ENCODE measurements around the gene NRG2.

The NRG2 gene

DNA sequence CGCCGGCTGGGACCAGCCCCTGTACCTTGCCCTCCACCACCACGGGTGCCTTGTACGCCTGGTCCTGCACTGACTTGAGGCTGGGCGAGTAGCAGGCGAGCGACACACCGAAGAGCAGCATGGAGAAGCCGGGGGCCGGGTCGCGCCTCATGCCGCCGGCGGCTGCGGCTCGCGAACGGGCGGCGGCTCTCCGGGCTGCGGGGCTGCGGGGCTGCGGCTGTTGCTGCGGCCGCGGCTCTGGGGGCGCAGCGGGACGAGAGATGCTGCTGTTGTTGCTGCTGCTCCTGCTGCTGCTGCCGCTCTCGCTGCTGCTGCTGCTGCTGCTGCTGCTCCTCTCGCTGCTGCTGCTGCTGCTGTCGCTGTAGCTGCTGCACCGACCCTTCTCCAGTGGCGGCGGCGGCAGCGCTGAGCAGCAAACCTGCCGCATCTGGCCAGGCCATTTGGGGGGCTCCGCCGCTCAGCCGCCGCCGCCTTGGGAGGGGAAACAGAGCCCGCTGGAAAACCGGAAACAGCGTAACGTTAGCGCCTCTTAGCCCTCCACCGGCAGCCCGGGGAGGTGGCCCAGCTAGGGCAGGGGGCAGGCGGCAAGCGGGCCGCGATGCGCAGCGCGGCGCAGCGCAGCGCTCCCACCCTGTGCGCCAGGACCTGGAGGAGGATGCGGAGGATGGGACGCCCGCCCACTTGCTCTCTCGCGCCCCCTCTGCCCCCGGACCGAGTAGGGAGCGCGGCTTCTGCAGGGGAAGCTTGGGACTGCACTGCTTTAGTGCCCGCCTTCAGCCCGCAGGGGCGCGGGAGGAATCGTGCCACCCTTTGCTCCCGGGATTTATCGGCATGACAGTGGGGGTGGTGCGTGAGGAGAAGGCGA is at the start of gene NRG2:
Gene NRG2 (minus strand): TSS at position 657 of the 865 bp plus-strand sequence.
- DNase-seq (ENCODE audit: low spot score), result peak; percentile 89

DNA sequence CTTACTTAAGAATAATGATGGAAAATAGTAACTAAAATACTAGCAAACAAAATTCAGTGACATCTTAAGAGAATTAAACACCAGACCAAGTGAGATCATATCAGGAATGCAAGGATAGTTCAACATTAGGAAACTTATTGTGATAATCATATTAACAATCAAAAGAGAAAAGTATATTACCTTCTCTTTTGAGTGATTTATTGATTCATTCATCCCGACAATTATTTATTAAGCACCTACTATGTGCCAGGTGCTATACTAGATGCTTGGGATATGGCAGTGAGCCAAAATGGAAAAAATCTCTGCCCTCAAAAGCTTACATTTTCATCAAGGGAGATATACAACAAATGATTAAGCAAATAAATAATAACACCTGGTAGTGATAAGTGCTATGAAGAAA is 47.2 kb upstream of the NRG2 start:
- no peak for DNase-seq (ENCODE audit: low spot score)

DNA sequence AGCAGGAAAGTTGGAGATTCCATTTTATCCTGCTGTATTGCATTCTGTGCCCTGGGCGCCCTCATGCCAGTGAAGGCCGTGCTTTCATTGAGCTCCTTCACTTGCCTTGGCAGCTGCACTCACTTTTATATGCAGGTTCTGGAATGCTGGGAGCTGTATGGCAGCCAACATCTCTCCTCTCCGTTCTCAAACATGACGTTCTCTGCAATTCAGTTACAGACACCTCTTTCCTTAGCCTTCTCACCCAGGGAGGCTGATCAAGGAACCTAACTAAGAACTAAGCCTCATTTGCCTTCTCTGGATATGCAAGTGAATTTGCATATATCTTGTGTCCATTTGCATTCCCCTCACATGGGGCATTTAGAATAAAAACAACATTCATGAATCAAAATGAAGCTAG is 41.4 kb upstream of the NRG2 start:
- no peak for DNase-seq (ENCODE audit: low spot score)

DNA sequence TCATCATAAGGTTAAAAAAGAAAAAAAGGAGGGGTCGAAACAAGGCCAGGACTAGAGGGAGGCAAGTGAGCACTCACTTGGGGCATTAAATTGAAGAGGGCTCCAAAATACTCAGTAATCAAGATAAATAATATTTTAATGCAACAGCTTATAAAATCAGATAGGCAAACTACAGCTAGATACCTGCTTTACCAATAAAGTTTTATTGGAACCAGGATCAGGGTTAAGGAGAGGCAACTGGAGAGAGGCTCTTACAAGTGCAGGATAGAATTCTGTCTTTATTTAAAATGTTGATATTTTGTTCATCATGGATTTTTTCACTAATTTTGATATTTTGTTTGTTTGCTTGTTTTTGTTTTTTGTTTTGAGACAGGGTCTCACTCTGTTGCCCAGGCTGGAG is 40.6 kb upstream of the NRG2 start:
- no peak for DNase-seq (ENCODE audit: low spot score)

DNA sequence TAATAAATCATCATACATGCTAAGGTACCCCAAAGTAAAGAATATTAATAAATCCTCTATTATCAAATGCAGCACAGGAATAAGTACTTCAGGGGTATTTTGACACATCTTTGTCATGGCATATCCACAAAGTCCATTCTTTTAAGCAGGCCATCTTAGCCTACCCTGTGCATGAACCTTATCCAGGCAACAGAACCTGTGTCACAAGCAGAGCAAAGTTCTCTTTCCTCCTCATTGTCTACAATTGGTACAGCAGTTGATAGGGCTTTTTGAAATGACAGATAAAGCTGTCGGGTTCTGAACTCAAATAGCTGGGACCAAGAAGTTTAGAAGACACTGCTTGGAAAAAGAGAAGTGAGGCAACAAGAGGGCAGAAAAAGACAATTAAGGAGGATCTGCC is 40.0 kb upstream of the NRG2 start:
- DNase-seq (ENCODE audit: low spot score), result no peak

DNA sequence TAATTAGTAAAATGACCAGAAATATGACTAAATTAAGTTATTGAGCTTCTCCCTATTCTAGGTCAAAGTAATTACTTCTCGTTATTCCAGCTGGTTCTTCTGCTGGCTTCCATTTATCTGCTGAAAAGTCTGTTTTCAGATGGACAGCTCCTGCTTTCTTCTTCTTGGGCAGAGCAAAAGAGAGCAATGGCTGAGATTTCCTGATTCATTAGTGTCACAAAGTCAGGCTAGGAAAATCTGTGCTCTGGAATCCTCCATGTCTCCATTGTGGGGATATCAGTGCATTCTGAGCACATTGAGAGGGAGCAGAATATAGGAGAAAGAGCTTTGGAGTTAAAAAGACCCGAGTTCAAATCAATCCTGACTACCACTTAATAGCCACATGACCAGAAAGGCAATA is 33.7 kb upstream of the NRG2 start:
- DNase-seq (ENCODE audit: low spot score), result no peak

GRCh38 chr5:140076142-140076541 is 33.0 kb upstream of the NRG2 start:
- no peak for DNase-seq (ENCODE audit: low spot score)

DNA sequence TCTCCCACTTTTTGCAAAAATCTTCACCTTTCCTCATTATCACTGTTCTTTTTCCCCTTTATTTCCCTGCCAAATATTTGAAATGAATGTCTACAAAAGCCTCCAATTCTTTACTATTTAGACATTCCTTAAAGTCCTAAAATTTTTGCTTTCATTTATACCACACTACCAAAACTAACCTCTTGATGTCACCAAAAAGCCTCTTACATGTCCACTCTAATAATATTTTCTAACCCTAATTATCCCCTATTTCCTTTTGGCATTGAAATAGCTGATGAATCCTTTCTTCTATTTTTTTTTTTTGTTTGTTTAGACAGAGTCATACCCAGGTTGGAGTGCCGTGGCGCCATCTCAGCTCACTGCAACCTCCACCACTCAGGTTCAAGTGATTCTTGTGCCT is 32.3 kb upstream of the NRG2 start:
- DNase-seq (ENCODE audit: low spot score), result peak; percentile 35

DNA sequence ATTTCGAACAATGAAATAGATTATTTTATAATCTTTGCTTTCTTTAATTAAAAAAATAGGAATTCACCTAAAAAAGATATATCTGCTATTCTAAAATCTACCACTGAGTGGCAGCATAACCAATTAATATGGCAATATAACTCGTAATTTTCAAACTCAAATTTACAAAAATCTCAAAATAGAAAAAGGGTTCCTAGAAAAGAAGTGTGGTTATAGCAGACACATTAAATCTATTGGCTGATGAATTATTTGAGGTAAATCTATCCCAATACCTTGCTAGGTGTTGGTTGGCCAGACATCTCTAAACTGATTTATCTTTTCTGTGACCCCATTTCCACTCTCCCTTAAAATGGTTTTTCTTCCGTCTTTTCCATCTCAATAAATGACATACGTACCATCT is 30.2 kb upstream of the NRG2 start:
- DNase-seq (ENCODE audit: low spot score), result peak; percentile 21

- DNase-seq (ENCODE audit: low spot score), result no peak
These were observed 29.7 kb upstream of the NRG2 start for GRCh38 chr5:140072812-140073211.

- no peak for DNase-seq (ENCODE audit: low spot score)
These were observed 17.7 kb upstream of the NRG2 start for GRCh38 chr5:140060816-140061215.

DNA sequence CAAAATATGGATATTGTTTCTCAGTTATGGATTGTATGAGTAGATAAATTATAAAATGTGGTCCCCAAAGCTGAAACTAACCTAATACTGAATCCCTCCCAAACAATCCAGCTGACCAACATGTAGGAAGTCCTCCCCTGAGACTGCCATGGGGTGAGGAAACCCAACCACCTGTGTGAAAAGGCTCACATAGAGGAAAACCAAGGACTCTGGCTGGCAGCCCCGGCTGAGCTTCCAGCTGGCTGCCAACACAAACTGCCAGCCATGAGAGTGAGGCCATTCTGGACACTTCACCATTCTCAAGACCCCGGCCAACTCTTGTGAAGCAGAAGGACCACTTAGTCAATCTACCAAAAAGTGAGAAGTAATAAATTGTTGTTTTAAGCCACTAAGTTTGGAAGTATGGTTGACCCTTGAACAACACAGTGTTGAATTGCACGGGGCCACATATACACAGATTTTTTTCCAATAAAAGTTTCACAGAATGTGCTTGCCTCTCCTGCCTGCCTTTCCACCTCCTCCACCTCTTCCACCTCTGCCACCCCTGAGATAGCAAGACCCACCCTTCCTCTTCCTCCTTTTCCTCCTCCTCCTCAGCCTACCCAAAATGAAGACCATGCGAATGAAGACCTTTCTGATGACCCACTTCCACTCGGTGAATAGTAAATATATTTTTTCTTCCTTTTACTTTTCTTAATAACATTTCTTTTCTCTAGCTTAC is 15.3 kb upstream of the NRG2 start:
- no peak for DNase-seq (ENCODE audit: low spot score)

DNA sequence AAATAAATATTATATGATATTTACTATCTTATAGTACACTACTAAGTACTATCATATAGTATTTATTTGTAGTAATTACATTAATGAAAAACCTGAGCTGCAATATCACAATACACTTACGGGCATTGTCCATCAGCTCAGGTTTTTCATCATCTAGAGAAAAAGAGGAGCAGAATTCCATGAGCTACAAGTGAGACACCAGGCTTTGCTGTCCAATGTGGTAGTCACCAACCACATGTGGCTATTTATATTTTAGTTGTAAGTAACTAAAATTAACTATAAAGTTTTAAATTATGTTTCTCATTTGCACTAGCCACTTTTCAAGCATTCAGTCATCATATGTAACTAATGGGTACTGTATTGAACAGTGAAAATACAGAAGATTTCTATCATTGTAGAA is 13.8 kb upstream of the NRG2 start:
- DNase-seq (ENCODE audit: low spot score), result no peak

- DNase-seq (ENCODE audit: low spot score), result no peak
These were observed 12.1 kb upstream of the NRG2 start for GRCh38 chr5:140055152-140055551.

- no peak for DNase-seq (ENCODE audit: low spot score)
These were observed 11.1 kb upstream of the NRG2 start for GRCh38 chr5:140054086-140054689.

DNA sequence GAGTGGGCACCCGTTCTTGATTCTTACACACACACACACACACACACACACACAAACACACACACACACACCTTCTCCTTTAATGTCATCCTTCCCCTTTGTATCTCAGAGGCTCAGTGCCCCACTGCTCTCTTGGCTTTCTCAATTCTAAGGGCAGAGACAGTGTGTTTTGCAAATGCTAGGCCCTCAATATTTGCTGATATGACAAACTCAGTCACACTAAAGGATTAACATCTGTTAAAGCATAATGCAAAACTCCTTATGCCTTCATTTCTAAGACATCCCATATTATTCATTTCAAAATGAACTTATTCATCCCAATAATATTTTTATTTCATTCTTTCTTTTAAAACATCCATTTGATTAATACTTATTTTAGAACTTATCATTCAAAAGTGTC is 8.9 kb upstream of the NRG2 start:
- no peak for DNase-seq (ENCODE audit: low spot score)

DNA sequence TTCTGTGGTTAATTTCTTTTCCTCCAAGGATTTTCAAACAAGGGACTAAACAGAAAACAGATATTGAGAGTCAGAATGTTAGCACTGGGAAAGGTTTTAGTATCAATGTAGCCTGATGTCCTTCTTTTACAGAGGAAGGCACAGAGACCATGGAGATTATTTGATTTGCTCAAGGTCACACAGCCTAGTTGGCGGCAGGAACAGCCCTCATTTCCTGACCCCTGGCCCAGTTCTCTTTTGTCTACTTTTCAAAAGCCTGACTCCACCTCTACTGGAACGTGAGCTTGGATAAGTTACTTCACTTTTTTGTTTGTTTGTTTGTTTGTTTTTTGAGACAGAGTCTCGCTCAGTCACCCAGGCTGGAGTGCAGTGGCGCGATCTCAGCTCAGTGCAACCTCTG is 6.6 kb upstream of the NRG2 start:
- DNase-seq (ENCODE audit: low spot score), result no peak

GRCh38 chr5:140049205-140049604 is 6.1 kb upstream of the NRG2 start:
- DNase-seq (ENCODE audit: low spot score), result no peak

DNA sequence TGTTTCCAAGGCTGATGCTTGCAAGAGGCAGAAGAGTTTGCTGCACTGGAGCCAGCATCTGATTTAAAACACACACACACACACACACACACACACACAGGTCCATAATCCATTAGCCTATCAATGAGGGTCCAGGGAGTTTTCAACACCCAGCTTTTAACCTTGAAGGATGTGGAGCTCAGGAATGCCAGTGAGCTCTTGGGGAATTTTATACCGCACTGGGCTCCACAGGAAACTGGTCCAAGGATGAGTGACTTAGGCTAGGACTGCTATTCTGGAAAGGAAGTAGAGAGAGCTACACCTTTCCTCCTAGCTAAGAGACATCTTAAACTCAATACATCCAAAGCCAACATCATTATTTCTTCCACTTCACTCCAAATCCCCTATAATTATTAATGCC is 942 bp upstream of the NRG2 start:
- DNase-seq (ENCODE audit: low spot score), result no peak

- no peak for DNase-seq (ENCODE audit: low spot score)
These were observed 391 bp upstream of the NRG2 start for GRCh38 chr5:140043508-140043872.

DNA sequence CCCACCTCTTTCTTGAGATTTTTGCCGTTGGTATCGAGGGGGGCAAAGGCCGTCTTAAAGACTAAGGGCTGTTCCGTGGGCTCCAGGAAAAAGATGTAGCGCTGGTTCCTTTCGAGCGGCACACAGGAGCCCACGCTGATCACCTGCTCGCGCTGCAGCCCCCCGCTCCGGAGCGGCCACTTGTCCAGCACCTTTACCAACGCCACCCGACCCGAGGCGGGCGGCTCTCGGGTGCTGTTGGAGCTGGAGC is 781 bp downstream of the NRG2 start:
- DNase-seq (ENCODE audit: low spot score), result no peak

DNA sequence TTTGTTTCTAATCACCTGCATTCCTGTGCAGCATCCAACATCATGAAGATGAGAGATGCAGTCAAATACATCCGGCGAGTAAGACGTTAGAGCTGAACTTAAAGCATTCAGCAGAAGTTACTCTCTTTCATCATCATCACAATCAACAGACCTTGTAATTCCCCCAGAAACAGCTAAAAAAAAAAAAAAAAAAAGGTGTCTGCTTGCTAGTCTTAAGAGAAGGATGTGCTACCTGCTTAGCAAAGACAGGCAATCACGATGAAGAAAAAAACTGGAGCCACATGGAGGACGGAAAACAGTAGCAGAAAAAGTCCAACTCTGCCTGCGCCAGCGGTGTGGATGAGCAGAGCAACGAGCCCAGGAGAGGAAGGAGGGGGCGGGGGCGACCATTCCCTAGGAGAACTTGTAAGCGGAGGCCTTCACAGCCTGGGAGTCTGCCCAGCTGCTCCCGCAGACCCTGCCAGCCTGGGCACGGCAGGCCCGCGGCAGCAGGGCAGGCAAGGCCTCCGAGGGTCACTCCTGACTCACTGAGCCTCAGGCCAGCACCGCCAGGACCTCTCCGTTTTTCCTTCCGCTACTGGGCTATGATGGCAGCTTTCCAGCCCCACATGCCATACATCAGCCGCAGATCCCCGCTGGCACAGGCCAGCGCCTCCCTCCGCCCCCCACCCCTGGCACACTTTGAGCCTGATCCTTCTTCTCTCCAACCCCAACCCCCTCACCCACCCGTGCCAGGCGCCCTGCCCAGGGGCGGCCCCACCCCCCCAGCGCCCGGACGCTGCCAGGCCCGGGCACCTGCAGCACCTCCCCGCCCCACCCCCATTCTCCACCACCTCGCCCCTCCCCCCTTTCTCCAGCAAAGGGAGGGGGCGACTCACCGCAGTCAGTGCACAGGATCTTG is 1.4 kb downstream of the NRG2 start:
- DNase-seq (ENCODE audit: low spot score), result peak; percentile 75

GRCh38 chr5:140041099-140041491 is 2.0 kb downstream of the NRG2 start:
- DNase-seq (ENCODE audit: low spot score), result no peak
